HCT116 (cell line): ENCODE measurements around the gene WFDC12. TPM values are rescaled to one million over a fixed set of nuclear protein-coding genes. Genes with fewer than 3 reads are reported as not detected.
"Not testable (repeated sequence)": the region's sequence is repeated elsewhere in the genome, so short reads cannot be mapped to it uniquely, and the experiment has no call there.

Experiments
- ATAC-seq: fragments of 200-7000 bp; cut with Tn5 transposase; 2 replicates; pipeline ENCODE4 v1.9.1; 2020; ENCODE audit warnings: mild to moderate bottlenecking, moderate library complexity
- BruUV-seq: library from RNA; stranded (reverse); fragments of 400-500 nt; replicated peaks from 2 replicates; lab custom pipeline; 2021; lab: Mats Ljungman, UMichigan
- CTCF ChIA-PET: fragments of 300-600 bp; sonication (Branson Sonifier 250); formaldehyde crosslinking; loops from one replicate; lab custom pipeline; 2021; ENCODE audit warnings: antibody characterized with exemption; lab: Charles Lee
- POLR2A ChIA-PET: fragments of 300-600, 350-600 bp; sonication (Branson Sonifier 250); formaldehyde crosslinking; loops from one replicate; lab custom pipeline; 2021; ENCODE audit warnings: antibody characterized with exemption; lab: Charles Lee
- RAD21 ChIA-PET, 2 experiments: fragments of 300-600 bp; sonication (Branson Sonifier 250); formaldehyde crosslinking; loops; one replicate each; lab custom pipeline; 2023; ENCODE audit warnings: low total read pairs in 2 of 2; ENCODE audit not compliant: uncharacterized antibody in 2 of 2, unreplicated experiment in 2 of 2, low non-redundant PET in 1 of 2; lab: Charles Lee
- DNase-seq: peaks from one replicate; pipeline ENCODE4 v3.0.0-alpha.2; 2010; ENCODE audit warnings: low read depth, low spot score
- H2AFZ ChIP-seq: fragments of 200-600 bp; shearing (Covaris generic), sonication (generic); 2 replicates; pipeline ENCODE4 v1.6.1; 2017; ENCODE audit warnings: low read depth, mixed run types, mixed read lengths, antibody characterized with exemption, low read length; ENCODE audit not compliant: poor library complexity, severe bottlenecking
- H3K27ac ChIP-seq: 2 replicates; pipeline ENCODE4 v1.5.1; 2012; ENCODE audit warnings: low read depth, low read length
- H3K27me3 ChIP-seq: fragments of 200-600 bp; sonication (generic); 2 replicates; pipeline ENCODE4 v1.6.1; 2016; ENCODE audit warnings: mixed run types, low read length, mixed read lengths; ENCODE audit not compliant: insufficient read depth
- H3K36me3 ChIP-seq, 2 experiments: fragments of 200-500 bp in 1 of 2; fragments of 200-600 bp in 1 of 2; sonication (Bioruptor generic) in 1 of 2; sonication (generic) in 1 of 2; 2 replicates each; pipeline versions ENCODE4 v1.5.1 to v1.6.1; 2014 to 2016; ENCODE audit warnings: low read length in 2 of 2, inconsistent platforms in 1 of 2, mixed read lengths in 1 of 2, mixed run types in 1 of 2; ENCODE audit not compliant: insufficient read depth in 2 of 2, control insufficient read depth in 1 of 2
- H3K4me1 ChIP-seq, 2 experiments: fragments of 200-600 bp in 1 of 2; sonication (generic) in 1 of 2; 2 replicates each; pipeline versions ENCODE4 v1.5.1 to v1.6.1; 2012 to 2017; ENCODE audit warnings: low read length in 2 of 2, inconsistent platforms in 1 of 2, mild to moderate bottlenecking in 1 of 2, mixed read lengths in 1 of 2, mixed run types in 1 of 2, moderate library complexity in 1 of 2; ENCODE audit not compliant: insufficient read depth in 2 of 2, control insufficient read depth in 1 of 2
- H3K4me2 ChIP-seq: fragments of 200-600 bp; sonication (generic); 2 replicates; pipeline ENCODE4 v1.6.1; 2017; ENCODE audit warnings: mixed run types, low read length, mixed read lengths
- H3K4me3 ChIP-seq, 2 experiments: fragments of 200-600 bp in 1 of 2; sonication (generic) in 1 of 2; replicated peaks in 1 of 2; 2 replicates each; pipeline ENCODE4 v1.5.1; 2011 to 2016; ENCODE audit warnings: low read length in 2 of 2, control low read depth in 1 of 2, low read depth in 1 of 2, mild to moderate bottlenecking in 1 of 2, mixed read lengths in 1 of 2, mixed run types in 1 of 2
- H3K79me2 ChIP-seq: fragments of 200-600 bp; sonication (generic); 2 replicates; pipeline ENCODE4 v1.6.1; 2017; ENCODE audit warnings: mild to moderate bottlenecking, mixed run types, low read length, moderate library complexity, mixed read lengths; ENCODE audit not compliant: insufficient read depth
- H3K9ac ChIP-seq: fragments of 200-600 bp; sonication (generic); 2 replicates; pipeline ENCODE4 v1.6.1; 2016; ENCODE audit warnings: low read length, mixed read lengths
- H3K9me2 ChIP-seq: fragments of 200-600 bp; sonication (generic), shearing (Covaris generic); 2 replicates; pipeline ENCODE4 v1.6.1; 2017; ENCODE audit warnings: mixed run types, mild to moderate bottlenecking, moderate library complexity; ENCODE audit not compliant: insufficient read depth
- H3K9me3 ChIP-seq, 2 experiments: fragments of 200-500 bp in 1 of 2; fragments of 200-600 bp in 1 of 2; sonication (Bioruptor generic) in 1 of 2; sonication (generic) in 1 of 2; 2 replicates each; pipeline ENCODE4 v1.6.1; 2014 to 2017; ENCODE audit warnings: low read length in 2 of 2, mixed read lengths in 2 of 2, inconsistent platforms in 1 of 2, low read depth in 1 of 2, mild to moderate bottlenecking in 1 of 2, mixed run types in 1 of 2, moderate library complexity in 1 of 2; ENCODE audit not compliant: control insufficient read depth in 1 of 2, insufficient read depth in 1 of 2
- H4K20me1 ChIP-seq: fragments of 200-600 bp; sonication (generic), shearing (Covaris generic); 2 replicates; pipeline ENCODE4 v1.6.1; 2017; ENCODE audit warnings: mixed run types, mild to moderate bottlenecking, moderate library complexity; ENCODE audit not compliant: insufficient read depth
- EGR1 ChIP-seq: IDR thresholded peaks from 2 replicates; pipeline ENCODE4 v1.6.1; 2012; ENCODE audit warnings: low read depth
- FOSL1 ChIP-seq: IDR thresholded peaks from 2 replicates; pipeline ENCODE4 v1.6.1; 2012; ENCODE audit warnings: low read depth
- POLR2A ChIP-seq: IDR thresholded peaks from 2 replicates; pipeline ENCODE4 v1.7.0; 2011; ENCODE audit warnings: borderline replicate concordance; ENCODE audit not compliant: insufficient read depth, insufficient read length; ENCODE audit errors: extremely low read depth
- RAD21 ChIP-seq: IDR thresholded peaks from 2 replicates; pipeline ENCODE4 v1.6.1; 2012; ENCODE audit warnings: low read depth, mild to moderate bottlenecking
- SP1 ChIP-seq: IDR thresholded peaks from 2 replicates; pipeline ENCODE4 v1.6.1; 2012; ENCODE audit warnings: low read depth
- TCF7L2 ChIP-seq: IDR thresholded peaks from 2 replicates; pipeline ENCODE4 v1.7.0; 2011; ENCODE audit warnings: borderline replicate concordance, inconsistent platforms; ENCODE audit not compliant: insufficient read depth, insufficient read length; ENCODE audit errors: extremely low read depth
- intact Hi-C: fragments of 100-400 bp; cut with micrococcal nuclease; formaldehyde crosslinking; loops from 2 replicates; pipeline ENCODE4 v1.10.0; 2022
- total RNA-seq: library from RNA; stranded (reverse); gene quantifications from one replicate; pipeline ENCODE4 v1.2.1, GENCODE V29; 2021; ENCODE audit not compliant: unreplicated experiment
- TF ChIP-seq, protein P1 (sequence below): IDR thresholded peaks from 2 replicates; pipeline ENCODE4 v1.6.1; 2012
- TF ChIP-seq, protein P2 (sequence below), 3 experiments: fragments of 200-600 bp in 1 of 3; sonication (generic) in 1 of 3; IDR thresholded peaks in 2 of 3; conservative IDR thresholded peaks in 1 of 3; 2 replicates each; pipeline ENCODE4 v1.5.1; 2012 to 2017; ENCODE audit warnings: low read depth in 2 of 3, low read length in 2 of 3, antibody characterized with exemption in 1 of 3, borderline replicate concordance in 1 of 3, control low read depth in 1 of 3, mild to moderate bottlenecking in 1 of 3, mixed read lengths in 1 of 3, mixed run types in 1 of 3, moderate library complexity in 1 of 3; ENCODE audit not compliant: insufficient read depth in 1 of 3

Gene WFDC12
- total RNA-seq, 1 experiment from 2014 or later: not detected

DNA sequence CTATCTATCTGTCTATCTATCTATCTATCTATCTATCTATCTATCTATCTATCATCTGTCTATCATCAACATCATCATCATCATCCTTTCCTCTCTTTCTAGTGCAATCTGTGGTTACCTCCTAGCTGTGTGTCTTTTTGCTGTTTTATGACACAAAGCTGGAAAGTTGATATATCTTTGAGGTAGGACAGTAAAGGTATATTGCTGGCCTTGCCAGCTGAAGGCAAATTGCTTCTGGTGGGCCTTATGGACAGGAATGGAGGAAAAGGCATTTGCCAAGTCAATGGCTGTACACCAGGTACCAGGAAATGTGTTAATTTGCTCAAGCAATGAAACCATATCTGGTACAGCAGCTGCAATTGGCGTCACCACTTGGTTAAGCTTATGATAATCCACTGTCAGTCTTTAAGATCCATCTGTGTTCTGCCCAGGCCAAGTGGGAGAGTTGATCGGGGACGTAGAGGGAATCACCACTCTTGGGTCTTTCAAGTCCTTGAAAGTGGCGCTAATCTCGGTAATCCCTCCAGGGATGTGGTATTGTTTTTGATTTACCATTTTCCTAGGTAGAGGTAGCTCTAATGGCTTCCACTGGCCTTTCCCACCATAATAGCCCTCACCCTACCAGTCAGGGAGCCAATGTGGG lies 15.6 kb upstream of the WFDC12 start:
- not testable (repeated sequence) for H3K4me3 ChIP-seq, H3K9ac ChIP-seq, ATAC-seq, H2AFZ ChIP-seq, H3K4me1 ChIP-seq, H3K27ac ChIP-seq, H4K20me1 ChIP-seq, DNase-seq, H3K9me3 ChIP-seq, H3K36me3 ChIP-seq, H3K9me2 ChIP-seq, H3K4me2 ChIP-seq, H3K79me2 ChIP-seq, BruUV-seq, H3K27me3 ChIP-seq
- intact Hi-C loops: loop anchor here (2.0 to 5.0 kb wide), 2 partner anchors 87 to 151 kb away; no protein-coding TSS in a partner anchor
- POLR2A ChIA-PET: interaction anchor here (1.6 kb wide), 1 partner anchor 87 kb away, joined by 3 read pairs; no protein-coding TSS in a partner anchor
- RAD21 ChIA-PET: interaction anchor here in 1 of 2 experiments (1.6 kb wide), 1 partner anchor 151 kb away, joined by 9 read pairs; no protein-coding TSS in a partner anchor
- CTCF ChIA-PET: interaction anchor here (0.6 to 2.4 kb wide), 11 partner anchors 19 to 172 kb away, joined by 3 to 30 read pairs (median 4); no protein-coding TSS in a partner anchor

DNA sequence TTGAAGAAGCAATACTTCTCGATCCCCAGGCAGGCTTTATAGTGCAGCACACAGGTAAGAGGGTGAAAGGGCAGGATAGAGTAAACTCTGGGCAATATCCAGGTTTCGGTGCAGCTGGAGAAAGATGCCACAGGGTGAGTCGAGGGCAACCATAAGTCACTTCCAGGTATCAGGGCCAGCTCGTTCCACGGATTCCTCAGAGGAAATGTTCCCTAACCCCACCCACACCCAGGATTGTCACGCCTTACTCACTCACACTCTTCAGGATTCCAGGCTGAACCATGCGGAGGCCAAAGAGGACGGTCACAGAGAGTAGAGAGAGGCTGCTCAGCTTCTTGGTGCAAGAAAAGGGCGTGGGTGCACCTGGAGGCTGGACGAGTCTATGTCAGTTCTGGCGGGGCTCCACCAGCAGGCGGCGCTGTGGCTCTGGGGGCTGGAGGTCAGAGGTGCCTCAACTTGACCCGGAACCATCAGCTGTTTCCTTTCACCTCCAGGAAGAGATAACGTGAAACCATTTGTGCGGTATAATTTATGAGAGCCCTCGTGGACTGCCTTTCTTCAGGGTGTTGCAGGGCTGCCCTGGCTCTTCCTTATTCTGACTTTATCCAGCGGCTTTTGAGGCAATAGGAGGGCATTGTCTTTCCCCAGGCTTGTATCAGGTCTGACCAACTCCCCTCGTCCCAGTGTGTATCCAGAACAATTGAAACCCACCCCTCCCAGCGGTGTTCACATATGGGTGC lies 14.5 kb upstream of the WFDC12 start:
- peaks cover 0 to 7% of the 10 kb centered on the region in 2 experiments; a peak in 2 of 4 replicates for H3K4me1 ChIP-seq
- peak; percentile 75 for TF ChIP-seq RAD21
- TF ChIP-seq EGR1: 0 out of 2 replicates have a peak, but pooled peaks have one; percentile 19
- TF ChIP-seq, protein P1, sequence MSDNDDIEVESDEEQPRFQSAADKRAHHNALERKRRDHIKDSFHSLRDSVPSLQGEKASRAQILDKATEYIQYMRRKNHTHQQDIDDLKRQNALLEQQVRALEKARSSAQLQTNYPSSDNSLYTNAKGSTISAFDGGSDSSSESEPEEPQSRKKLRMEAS: no peak
- TF ChIP-seq, protein P2, sequence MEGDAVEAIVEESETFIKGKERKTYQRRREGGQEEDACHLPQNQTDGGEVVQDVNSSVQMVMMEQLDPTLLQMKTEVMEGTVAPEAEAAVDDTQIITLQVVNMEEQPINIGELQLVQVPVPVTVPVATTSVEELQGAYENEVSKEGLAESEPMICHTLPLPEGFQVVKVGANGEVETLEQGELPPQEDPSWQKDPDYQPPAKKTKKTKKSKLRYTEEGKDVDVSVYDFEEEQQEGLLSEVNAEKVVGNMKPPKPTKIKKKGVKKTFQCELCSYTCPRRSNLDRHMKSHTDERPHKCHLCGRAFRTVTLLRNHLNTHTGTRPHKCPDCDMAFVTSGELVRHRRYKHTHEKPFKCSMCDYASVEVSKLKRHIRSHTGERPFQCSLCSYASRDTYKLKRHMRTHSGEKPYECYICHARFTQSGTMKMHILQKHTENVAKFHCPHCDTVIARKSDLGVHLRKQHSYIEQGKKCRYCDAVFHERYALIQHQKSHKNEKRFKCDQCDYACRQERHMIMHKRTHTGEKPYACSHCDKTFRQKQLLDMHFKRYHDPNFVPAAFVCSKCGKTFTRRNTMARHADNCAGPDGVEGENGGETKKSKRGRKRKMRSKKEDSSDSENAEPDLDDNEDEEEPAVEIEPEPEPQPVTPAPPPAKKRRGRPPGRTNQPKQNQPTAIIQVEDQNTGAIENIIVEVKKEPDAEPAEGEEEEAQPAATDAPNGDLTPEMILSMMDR (IDR thresholded peaks at IDR 0.05 in 2 of 3, conservative IDR thresholded peaks at IDR 0.05 in 1 of 3; ENCODE audit: borderline replicate concordance in 1 of 3, insufficient read depth in 1 of 3, low read depth in 2 of 3, low read length in 2 of 3): peak; percentile 80 to 97 (median 95)
- no peak for TF ChIP-seq SP1
- TF ChIP-seq FOSL1: no peak
- TF ChIP-seq POLR2A: peak; percentile 31
- TF ChIP-seq TCF7L2: no peak

More for the DNA sequence above, 14.5 kb upstream of the WFDC12 start:
- DNase-seq: peak; percentile 21
- Histone ChIP-seq H3K4me3 (no peak overlapping the region), H3K36me3 (no peaks in the 10 kb centered on the region), H4K20me1 (no peaks in the 10 kb centered on the region), H3K9ac (no peak overlapping the region), H3K4me2 (peak overlapping the region; percentile 28), H2AFZ (peak overlapping the region; percentile 79), H3K27ac (no peak overlapping the region), H3K79me2 (no peaks in the 10 kb centered on the region), H3K27me3 (no peaks in the 10 kb centered on the region), H3K9me3 (no peaks in the 10 kb centered on the region), H3K9me2 (no peaks in the 10 kb centered on the region)
- peak; percentile 99 for ATAC-seq
- POLR2A ChIA-PET: interaction anchor here (0.7 to 1.6 kb wide), 3 partner anchors 20 to 91 kb away, joined by 3 to 4 read pairs (median 3); no protein-coding TSS in a partner anchor
- no TSS peak for BruUV-seq
- intact Hi-C loops: loop anchor here (2.0 to 5.0 kb wide), 2 partner anchors 89 to 152 kb away; no protein-coding TSS in a partner anchor
- CTCF ChIA-PET: interaction anchor here (0.6 to 2.4 kb wide), 24 partner anchors 9 to 173 kb away, joined by 3 to 30 read pairs (median 4); partner anchors contain the start of genes SLPI and WFDC12
- RAD21 ChIA-PET: interaction anchor here (0.8 to 1.6 kb wide), 5 partner anchors 91 to 152 kb away, joined by 3 to 9 read pairs (median 4); no protein-coding TSS in a partner anchor
